Mesenteric fat pad (tissue), 1 donor: ENCODE measurements around the gene MINK1. TPM values are rescaled to one million over a fixed set of nuclear protein-coding genes. Genes with fewer than 3 reads are reported as not detected.

Experiments
- DNase-seq: peaks from one replicate; pipeline ENCODE4 v3.0.0-alpha.2; 2020; ENCODE audit warnings: low spot score
- total RNA-seq: library from RNA; stranded (reverse); fragmentation: NEBNext Ultra II Directional; extraction: Animal tissue kit (Norgen Biotek cat#: 25700); gene quantifications from one replicate; pipeline ENCODE4 v1.2.1, GENCODE V29; 2021
- donor health status: DM: yes; HTN: yes; CAD: no.

The MINK1 gene
- total RNA-seq, 1 donor from 2014 or later, result 60.3 TPM

DNA sequence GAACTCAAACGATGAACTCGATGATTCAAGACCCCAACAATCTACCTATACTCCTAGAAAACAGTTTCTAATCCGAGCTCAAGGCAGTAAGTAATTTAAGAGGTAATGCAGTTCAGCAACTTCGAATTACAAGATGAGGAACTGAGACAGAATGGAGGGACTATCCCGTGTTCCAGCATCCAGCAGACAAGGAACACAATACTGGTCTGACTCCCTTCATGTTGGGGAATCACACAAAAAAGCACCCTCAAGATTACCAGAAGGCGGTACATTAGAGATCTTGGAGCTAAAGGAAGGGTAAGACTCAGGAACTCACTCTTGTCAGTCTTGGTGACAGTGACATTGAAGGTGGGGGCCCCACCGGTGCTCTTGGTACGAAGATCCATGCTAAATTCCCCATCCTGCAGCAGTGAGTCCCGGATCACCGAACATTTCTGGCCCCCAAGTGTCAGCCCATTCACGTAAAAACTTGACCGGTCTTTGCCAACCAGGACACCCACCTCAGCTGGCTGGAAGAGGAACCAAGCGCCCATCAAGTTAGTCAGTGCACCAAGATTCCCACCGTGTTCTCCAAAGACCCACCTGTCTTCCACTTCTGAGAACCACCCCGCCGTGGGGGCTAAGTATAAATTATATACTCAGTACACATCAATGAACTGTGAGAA is 113.3 kb downstream of the MINK1 start:
- no peak for DNase-seq

DNA sequence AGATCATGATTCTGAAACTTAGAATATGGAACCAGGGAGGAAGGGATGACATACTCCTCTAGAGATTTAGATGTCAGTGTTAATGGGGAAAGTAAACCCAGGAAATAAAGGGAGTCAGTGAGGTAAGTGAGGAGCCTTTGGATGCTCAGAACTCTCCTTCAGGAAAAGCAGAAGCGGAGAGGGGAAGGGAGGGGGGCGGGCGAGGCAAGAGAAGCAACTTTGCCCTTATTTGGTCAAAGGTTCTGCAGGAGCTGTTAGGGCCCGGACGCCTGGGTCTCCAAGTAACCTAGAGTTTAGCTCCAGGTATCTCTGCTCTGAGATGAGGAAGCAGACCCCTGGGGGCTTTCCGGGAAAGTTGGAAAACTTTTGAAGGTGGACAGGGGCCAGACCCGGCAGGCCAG is 113.9 kb downstream of the MINK1 start:
- DNase-seq, result no peak

Other genes starting within 250 kb of the MINK1 start
- gene SMTNL2, start 248.8 kb upstream of the MINK1 start, total RNA-seq, result 0.74 TPM
- gene ALOX15, start 191.7 kb upstream of the MINK1 start, total RNA-seq, result not detected
- 29.3 TPM for gene PELP1, start 129.2 kb upstream of the MINK1 start, total RNA-seq
- 131 TPM for gene ARRB2, start 122.7 kb upstream of the MINK1 start, total RNA-seq
- 16.1 TPM for gene MED11, start 101.9 kb upstream of the MINK1 start, total RNA-seq
- 2.9 TPM for gene ZMYND15, start 93.5 kb upstream of the MINK1 start, total RNA-seq
- 51.3 TPM for gene CXCL16, start 93.4 kb upstream of the MINK1 start, total RNA-seq
- gene TM4SF5, start 61.5 kb upstream of the MINK1 start, total RNA-seq, result not detected
- 6.9 TPM for gene VMO1, start 47.0 kb upstream of the MINK1 start, total RNA-seq
- not detected for gene GLTPD2, start 44.4 kb upstream of the MINK1 start, total RNA-seq
- gene PSMB6, start 37.2 kb upstream of the MINK1 start, total RNA-seq, result 109 TPM
- gene PLD2, start 26.2 kb upstream of the MINK1 start, total RNA-seq, result 22.8 TPM
- 3.0 TPM for gene C17orf107, start 66.2 kb downstream of the MINK1 start, total RNA-seq
- 1.6 TPM for gene CHRNE, start 69.8 kb downstream of the MINK1 start, total RNA-seq
- gene GP1BA, start 98.9 kb downstream of the MINK1 start, total RNA-seq, result not detected
- 50.0 TPM for gene SLC25A11, start 106.7 kb downstream of the MINK1 start, total RNA-seq
- gene RNF167, start 106.9 kb downstream of the MINK1 start, total RNA-seq, result 63.3 TPM
- gene PFN1, start 115.2 kb downstream of the MINK1 start, total RNA-seq, result 575 TPM
- 4.0 TPM for gene ENO3, start 117.8 kb downstream of the MINK1 start, total RNA-seq
- 55.5 TPM for gene SPAG7, start 134.5 kb downstream of the MINK1 start, total RNA-seq
- gene CAMTA2, start 154.3 kb downstream of the MINK1 start, total RNA-seq, result 53.8 TPM
- 0.71 TPM for gene INCA1, start 164.2 kb downstream of the MINK1 start, total RNA-seq
- gene KIF1C, start 164.6 kb downstream of the MINK1 start, total RNA-seq, result 213 TPM
- gene SLC52A1, start 202.1 kb downstream of the MINK1 start, total RNA-seq, result 0.22 TPM
- gene ZFP3, start 245.1 kb downstream of the MINK1 start, total RNA-seq, result 4.2 TPM